HepG2 (cell line): ENCODE measurements around the gene RILP. TPM values are rescaled to one million over a fixed set of nuclear protein-coding genes. Genes with fewer than 3 reads are reported as not detected.

ENCODE experiments used
- ATAC-seq: fragments of 200-7000 bp; cut with Tn5 transposase; 3 replicates; pipeline ENCODE4 v1.9.1; 2020; ENCODE audit warnings: mild to moderate bottlenecking, moderate library complexity
- BruUV-seq: library from RNA; stranded (reverse); fragments of 400-500 nt; replicated peaks from 2 replicates; lab custom pipeline; 2021; lab: Mats Ljungman, UMichigan
- CTCF ChIA-PET: fragments of 300-600 bp; formaldehyde crosslinking; extraction: SDS; loops from one replicate; lab custom pipeline; 2021; ENCODE audit warnings: low total read pairs, inconsistent platforms, low intra/inter-chr PET ratio; lab: Yijun Ruan, JAX
- POLR2A ChIA-PET: fragments of 350-600 bp; sonication (Branson Sonifier 250); formaldehyde crosslinking; loops from one replicate; lab custom pipeline; 2020; ENCODE audit warnings: antibody characterized with exemption, inconsistent platforms; lab: Yijun Ruan, JAX
- DNase-seq: peaks from one replicate; pipeline ENCODE4 v3.0.0-alpha.2; 2015; ENCODE audit warnings: low spot score
- FAIRE-seq: peaks from 3 replicates; lab custom pipeline; 2011; peaks lifted over from hg19 to GRCh38; lab: Jason Lieb, UNC
- H2AFZ ChIP-seq: one replicate; pipeline ENCODE4 v1.6.1; 2011; ENCODE audit warnings: low read length, inconsistent platforms
- H3K27ac ChIP-seq: fragments of 300-600 bp; 3 replicates; pipeline ENCODE4 v1.8.0; 2011; ENCODE audit warnings: mixed run types, mild to moderate bottlenecking, mixed read lengths, low read length, inconsistent platforms; ENCODE audit not compliant: insufficient read depth; ENCODE audit errors: extremely low read length
- H3K27me3 ChIP-seq, 2 experiments: fragments of 200-600 bp in 1 of 2; 2 replicates in 1 of 2; 3 replicates in 1 of 2; pipeline versions ENCODE4 v1.6.0 to v1.8.0; 2011; ENCODE audit warnings: low read length in 2 of 2, mild to moderate bottlenecking in 2 of 2, moderate library complexity in 2 of 2, inconsistent platforms in 1 of 2; ENCODE audit not compliant: insufficient read depth in 2 of 2, control insufficient read depth in 1 of 2
- H3K36me3 ChIP-seq, 2 experiments: fragments of 200-600 bp in 1 of 2; replicated peaks in 1 of 2; 2 replicates in 1 of 2; 3 replicates in 1 of 2; pipeline versions ENCODE4 v1.5.1 to v1.8.0; 2011; ENCODE audit warnings: low read length in 2 of 2, inconsistent platforms in 1 of 2; ENCODE audit not compliant: insufficient read depth in 2 of 2, control insufficient read depth in 1 of 2
- H3K4me1 ChIP-seq: 2 replicates; pipeline ENCODE4 v1.5.1; 2012; ENCODE audit warnings: low read length, inconsistent platforms; ENCODE audit not compliant: insufficient read depth
- H3K4me2 ChIP-seq: 2 replicates; pipeline ENCODE4 v1.6.0; 2011; ENCODE audit warnings: low read depth, low read length, inconsistent platforms
- H3K4me3 ChIP-seq, 3 experiments: fragments of 200-600 bp in 1 of 3; sonication (generic), shearing (Covaris generic) in 1 of 3; replicated peaks in 1 of 3; 2 replicates each; pipeline ENCODE4 v1.5.1; 2011 to 2016; ENCODE audit warnings: low read length in 3 of 3, inconsistent platforms in 2 of 3, low read depth in 2 of 3, mild to moderate bottlenecking in 2 of 3, control low read depth in 1 of 3, mixed read lengths in 1 of 3; ENCODE audit not compliant: insufficient read depth in 1 of 3
- H3K79me2 ChIP-seq: one replicate; pipeline ENCODE4 v1.6.1; 2011; ENCODE audit warnings: low read length, inconsistent platforms; ENCODE audit not compliant: insufficient read depth
- H3K9ac ChIP-seq: 2 replicates; pipeline ENCODE4 v1.6.0; 2011; ENCODE audit warnings: mild to moderate bottlenecking, low read depth, low read length, inconsistent platforms; ENCODE audit not compliant: insufficient read depth
- H3K9me3 ChIP-seq: 2 replicates; pipeline ENCODE4 v1.5.1; 2012; ENCODE audit warnings: mild to moderate bottlenecking, low read length
- H4K20me1 ChIP-seq: 2 replicates; pipeline ENCODE4 v1.6.0; 2011; ENCODE audit warnings: inconsistent platforms, mild to moderate bottlenecking, low read length, moderate library complexity; ENCODE audit not compliant: insufficient read depth
- EEA1 ChIP-seq: sonication (generic); formaldehyde crosslinking; IDR thresholded peaks from 2 replicates; pipeline ENCODE4 v1.5.1; 2020; ENCODE audit warnings: mild to moderate bottlenecking, missing genetic modification reagents, borderline replicate concordance
- SYNCRIP ChIP-seq: fragments of 200-400 bp; formaldehyde crosslinking; IDR thresholded peaks from 2 replicates; pipeline ENCODE4 v1.6.1; 2018; ENCODE audit warnings: mild to moderate bottlenecking, low read depth, low read length; ENCODE audit not compliant: insufficient read depth
- ZBTB38 ChIP-seq: sonication (generic); formaldehyde crosslinking; IDR thresholded peaks from 2 replicates; pipeline ENCODE4 v1.5.1; 2020; ENCODE audit warnings: mild to moderate bottlenecking, missing genetic modification reagents
- ZKSCAN1 ChIP-seq: fragments of 150-350 bp; IDR thresholded peaks from 2 replicates; pipeline ENCODE4 v1.6.1; 2014; ENCODE audit warnings: low read length
- ZNF251 ChIP-seq: sonication (generic); formaldehyde crosslinking; IDR thresholded peaks from 2 replicates; pipeline ENCODE4 v1.9.0; 2021; ENCODE audit warnings: mild to moderate bottlenecking, missing genetic modification reagents
- ZNF329 ChIP-seq: sonication (generic); formaldehyde crosslinking; IDR thresholded peaks from 2 replicates; pipeline ENCODE4 v1.9.0; 2021; ENCODE audit warnings: low read depth, mild to moderate bottlenecking, missing genetic modification reagents
- WGBS: methylation state at CpG from one replicate; pipeline ENCODE4 v1.1.6; 2017; ENCODE audit warnings: low lambda C conversion rate; 5-methylcytosine and 5-hydroxymethylcytosine counted together
- in situ Hi-C: cut with HindIII; loops from 2 replicates; pipeline ENCODE4 v1.10.0; 2017; ENCODE audit warnings: low pct_unique_long_range_greater_than_20kb; ENCODE audit not compliant: extremely low pct_ligation_motif_present
- intact Hi-C: fragments of 100-400 bp; cut with micrococcal nuclease; formaldehyde crosslinking; loops from one replicate; pipeline ENCODE4 v1.10.0; 2022; ENCODE audit not compliant: unreplicated experiment
- polyA plus RNA-seq, 8 experiments: library from polyadenylated mRNA; depleted of rRNA in 3 of 8; stranded (reverse) in 7 of 8; unstranded in 1 of 8; fragments of >200 nt; fragmentation: Illumina TruSeq in 4 of 8; extraction: Trizol in 4 of 8; gene quantifications; 2 replicates each; pipeline versions ENCODE4 v1.2.1 to v1.2.3, GENCODE V29; 2011 to 2016; ENCODE audit warnings: low read depth in 4 of 8, missing spikeins in 1 of 8, mixed read lengths in 1 of 8; ENCODE audit not compliant: insufficient read depth in 1 of 8
- total RNA-seq, 5 experiments: library from RNA; depleted of rRNA; stranded (reverse); fragments of >200 nt; fragmentation: Illumina TruSeq; extraction: Trizol; gene quantifications; 2 replicates each; pipeline ENCODE4 v1.2.3, GENCODE V29; 2016; ENCODE audit warnings: low read depth in 1 of 5
- TF ChIP-seq, protein P1 (sequence below): IDR thresholded peaks from 2 replicates; pipeline ENCODE4 v1.6.1; 2016; ENCODE audit warnings: low read depth, borderline replicate concordance
- TF ChIP-seq, protein P2 (sequence below): IDR thresholded peaks from 2 replicates; pipeline ENCODE4 v1.6.1; 2012; ENCODE audit warnings: low read length, improper control_type of control experiment

RILP gene
- total and polyA plus RNA-seq, 2 of the 13 experiments (the other 11 are each of a cell fraction or from before 2014, with no cell fraction given), result 6.6 to 8.1 TPM

DNA sequence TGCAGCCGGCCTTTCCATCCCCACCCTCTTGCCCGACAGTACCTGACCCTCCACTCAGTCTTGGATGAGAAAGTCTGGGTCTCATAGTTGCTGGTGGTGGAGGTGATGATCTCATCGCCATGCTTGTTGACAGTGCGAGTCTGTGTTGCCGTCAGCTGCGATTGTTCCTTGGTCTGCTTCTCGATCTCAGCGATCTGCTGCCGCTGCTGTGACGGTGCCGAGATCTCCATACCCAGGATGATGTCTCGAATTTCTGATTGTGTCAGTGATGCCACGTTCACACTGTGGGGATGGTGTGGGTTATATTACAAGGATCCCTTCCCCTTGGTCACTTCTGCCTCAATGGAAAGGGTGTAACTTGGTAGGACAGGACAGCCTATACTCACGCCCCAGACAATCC, 4.1 kb upstream of the RILP start:
- Histone ChIP-seq H3K79me2 (no peaks in the 10 kb centered on the region), H3K4me1 (peaks cover 24% of the 10 kb centered on the region), H3K4me3 (no peak overlapping the region), H3K9ac (no peak overlapping the region), H4K20me1 (peaks cover 6% of the 10 kb centered on the region; the same call in 1 of the 2 replicates), H3K9me3 (no peaks in the 10 kb centered on the region), H2AFZ (no peak overlapping the region), H3K27me3 (no peaks in the 10 kb centered on the region), H3K4me2 (no peak overlapping the region), H3K27ac (no peak overlapping the region), H3K36me3 (peaks cover 48 to 72% of the 10 kb centered on the region in 2 experiments)
- ATAC-seq (no peak), DNase-seq (no peak), FAIRE-seq (no peak)
- no TSS peak for BruUV-seq
- CTCF ChIA-PET, result no interaction called here
- 99% methylated on average over 12 of the region's 14 CpGs for WGBS
- TF ChIP-seq ZNF329 (CRISPR knock-in tag) (no peak), SYNCRIP (no peak), ZNF251 (CRISPR knock-in tag) (no peak), EEA1 (CRISPR knock-in tag) (no peak), ZKSCAN1 (no peak), ZBTB38 (CRISPR knock-in tag) (0 out of 2 replicates have a peak, but pooled peaks have one; percentile 54)
- TF ChIP-seq, protein P1, sequence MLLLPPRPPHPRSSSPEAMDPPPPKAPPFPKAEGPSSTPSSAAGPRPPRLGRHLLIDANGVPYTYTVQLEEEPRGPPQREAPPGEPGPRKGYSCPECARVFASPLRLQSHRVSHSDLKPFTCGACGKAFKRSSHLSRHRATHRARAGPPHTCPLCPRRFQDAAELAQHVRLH (CRISPR knock-in tag), result no peak
- TF ChIP-seq, protein P2, sequence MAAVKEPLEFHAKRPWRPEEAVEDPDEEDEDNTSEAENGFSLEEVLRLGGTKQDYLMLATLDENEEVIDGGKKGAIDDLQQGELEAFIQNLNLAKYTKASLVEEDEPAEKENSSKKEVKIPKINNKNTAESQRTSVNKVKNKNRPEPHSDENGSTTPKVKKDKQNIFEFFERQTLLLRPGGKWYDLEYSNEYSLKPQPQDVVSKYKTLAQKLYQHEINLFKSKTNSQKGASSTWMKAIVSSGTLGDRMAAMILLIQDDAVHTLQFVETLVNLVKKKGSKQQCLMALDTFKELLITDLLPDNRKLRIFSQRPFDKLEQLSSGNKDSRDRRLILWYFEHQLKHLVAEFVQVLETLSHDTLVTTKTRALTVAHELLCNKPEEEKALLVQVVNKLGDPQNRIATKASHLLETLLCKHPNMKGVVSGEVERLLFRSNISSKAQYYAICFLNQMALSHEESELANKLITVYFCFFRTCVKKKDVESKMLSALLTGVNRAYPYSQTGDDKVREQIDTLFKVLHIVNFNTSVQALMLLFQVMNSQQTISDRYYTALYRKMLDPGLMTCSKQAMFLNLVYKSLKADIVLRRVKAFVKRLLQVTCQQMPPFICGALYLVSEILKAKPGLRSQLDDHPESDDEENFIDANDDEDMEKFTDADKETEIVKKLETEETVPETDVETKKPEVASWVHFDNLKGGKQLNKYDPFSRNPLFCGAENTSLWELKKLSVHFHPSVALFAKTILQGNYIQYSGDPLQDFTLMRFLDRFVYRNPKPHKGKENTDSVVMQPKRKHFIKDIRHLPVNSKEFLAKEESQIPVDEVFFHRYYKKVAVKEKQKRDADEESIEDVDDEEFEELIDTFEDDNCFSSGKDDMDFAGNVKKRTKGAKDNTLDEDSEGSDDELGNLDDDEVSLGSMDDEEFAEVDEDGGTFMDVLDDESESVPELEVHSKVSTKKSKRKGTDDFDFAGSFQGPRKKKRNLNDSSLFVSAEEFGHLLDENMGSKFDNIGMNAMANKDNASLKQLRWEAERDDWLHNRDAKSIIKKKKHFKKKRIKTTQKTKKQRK, result no peak
- POLR2A ChIA-PET, result no interaction called here
- intact Hi-C loops (no loop called here), in situ Hi-C loops (no loop called here)
